ENCODE data around the gene SLC35B4. TPM values are rescaled to one million over a fixed set of nuclear protein-coding genes. Genes with fewer than 3 reads are reported as not detected.

The SLC35B4 gene
- total RNA-seq, 1 donor from 2014 or later, result 8.2 TPM

DNA sequence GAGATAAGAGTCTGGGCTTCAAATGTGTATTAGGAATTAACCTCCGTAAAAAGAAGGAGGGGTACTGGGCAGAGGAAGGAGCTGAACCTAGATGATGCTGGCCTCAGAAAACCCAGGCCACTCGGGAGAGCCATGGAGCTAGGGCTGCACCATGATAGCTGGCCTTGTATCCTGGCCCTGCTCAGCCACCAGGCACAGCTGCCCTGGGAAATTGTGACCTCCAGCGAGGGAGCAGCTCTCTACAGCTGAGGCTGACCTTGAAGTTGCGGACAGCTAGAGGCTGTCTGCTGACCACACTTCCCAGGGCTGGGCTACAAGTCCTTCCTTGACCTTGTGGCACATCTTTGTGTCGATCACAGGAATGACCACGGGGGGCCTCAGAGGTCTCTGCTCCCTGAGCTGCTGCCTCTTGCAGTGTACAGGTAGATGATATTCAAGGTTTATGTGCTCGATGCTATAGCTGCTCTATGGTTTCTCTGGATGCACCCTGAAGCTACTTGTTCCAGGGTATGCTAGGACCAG lies 38.3 kb upstream of the SLC35B4 start:
- DNase-seq (ENCODE audit: low read depth) (no peak), FAIRE-seq (no peak)

DNA sequence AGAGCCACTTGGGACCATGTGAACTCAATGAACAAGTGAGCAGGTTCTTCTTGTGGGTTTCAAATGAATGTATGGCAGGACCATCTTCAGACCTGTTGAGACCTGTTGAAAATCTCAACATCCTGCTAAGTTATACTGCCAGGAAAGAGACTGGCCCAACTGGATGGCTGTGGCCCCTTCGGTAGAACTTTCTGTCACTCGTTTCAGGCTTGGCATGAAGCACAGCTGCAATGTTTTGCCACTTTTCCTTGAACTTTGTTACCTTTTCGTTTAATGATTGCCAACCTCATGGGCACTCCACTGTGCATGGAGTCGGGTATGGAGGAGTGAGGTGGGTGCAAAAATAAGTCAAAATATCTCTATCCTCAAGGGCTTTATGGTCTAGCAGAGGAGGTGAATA lies 36.7 kb upstream of the SLC35B4 start:
- peak; percentile 65 for DNase-seq (ENCODE audit: low read depth)
- TF ChIP-seq, protein P1, sequence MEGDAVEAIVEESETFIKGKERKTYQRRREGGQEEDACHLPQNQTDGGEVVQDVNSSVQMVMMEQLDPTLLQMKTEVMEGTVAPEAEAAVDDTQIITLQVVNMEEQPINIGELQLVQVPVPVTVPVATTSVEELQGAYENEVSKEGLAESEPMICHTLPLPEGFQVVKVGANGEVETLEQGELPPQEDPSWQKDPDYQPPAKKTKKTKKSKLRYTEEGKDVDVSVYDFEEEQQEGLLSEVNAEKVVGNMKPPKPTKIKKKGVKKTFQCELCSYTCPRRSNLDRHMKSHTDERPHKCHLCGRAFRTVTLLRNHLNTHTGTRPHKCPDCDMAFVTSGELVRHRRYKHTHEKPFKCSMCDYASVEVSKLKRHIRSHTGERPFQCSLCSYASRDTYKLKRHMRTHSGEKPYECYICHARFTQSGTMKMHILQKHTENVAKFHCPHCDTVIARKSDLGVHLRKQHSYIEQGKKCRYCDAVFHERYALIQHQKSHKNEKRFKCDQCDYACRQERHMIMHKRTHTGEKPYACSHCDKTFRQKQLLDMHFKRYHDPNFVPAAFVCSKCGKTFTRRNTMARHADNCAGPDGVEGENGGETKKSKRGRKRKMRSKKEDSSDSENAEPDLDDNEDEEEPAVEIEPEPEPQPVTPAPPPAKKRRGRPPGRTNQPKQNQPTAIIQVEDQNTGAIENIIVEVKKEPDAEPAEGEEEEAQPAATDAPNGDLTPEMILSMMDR (IDR thresholded peaks at IDR 0.05; ENCODE audit: insufficient read depth, low read length, severe bottlenecking), result no peak
- no peak for FAIRE-seq
- H3K4me3 ChIP-seq (ENCODE audit: low read depth, low read length), result no peak overlapping the region
- H3K27me3 ChIP-seq (ENCODE audit: control insufficient read depth, insufficient read depth, low read length), result no peaks in the 10 kb centered on the region
- H3K36me3 ChIP-seq (ENCODE audit: control insufficient read depth, insufficient read depth, low read length), result no peaks in the 10 kb centered on the region

More for the DNA sequence above, 38.3 kb upstream of the SLC35B4 start:
- TF ChIP-seq, protein P1 (IDR thresholded peaks at IDR 0.05; ENCODE audit: insufficient read depth, low read length, severe bottlenecking), result no peak
- Histone ChIP-seq H3K27me3 (ENCODE audit: control insufficient read depth, insufficient read depth, low read length) (no peaks in the 10 kb centered on the region), H3K36me3 (ENCODE audit: control insufficient read depth, insufficient read depth, low read length) (no peaks in the 10 kb centered on the region), H3K4me3 (ENCODE audit: low read depth, low read length) (no peak overlapping the region)

DNA sequence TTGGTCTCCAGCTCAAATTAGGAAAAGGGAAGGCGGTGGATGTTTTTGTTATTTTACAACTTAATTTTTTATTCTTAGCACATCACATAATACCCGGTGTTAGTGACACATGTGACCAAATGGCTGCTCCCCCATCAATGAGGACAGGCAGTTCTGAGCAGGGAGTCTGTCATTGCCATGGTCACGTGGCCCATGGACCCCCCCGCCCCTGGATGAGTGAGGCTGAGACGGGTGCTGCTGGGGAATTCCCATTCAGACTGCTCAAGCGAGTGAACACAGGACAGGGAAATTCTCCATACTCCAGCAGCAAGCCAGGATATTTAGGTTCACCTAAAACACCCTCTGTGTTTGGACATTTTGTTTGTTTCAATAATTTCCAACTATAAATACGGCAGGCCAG lies 34.7 kb upstream of the SLC35B4 start:
- DNase-seq (ENCODE audit: low read depth), result no peak
- H3K4me3 ChIP-seq (ENCODE audit: low read depth, low read length), result no peak overlapping the region
- TF ChIP-seq, protein P1 (IDR thresholded peaks at IDR 0.05; ENCODE audit: insufficient read depth, low read length, severe bottlenecking), result no peak
- no peaks in the 10 kb centered on the region for H3K36me3 ChIP-seq (ENCODE audit: control insufficient read depth, insufficient read depth, low read length)
- no peak for FAIRE-seq
- no peaks in the 10 kb centered on the region for H3K27me3 ChIP-seq (ENCODE audit: control insufficient read depth, insufficient read depth, low read length)

DNA sequence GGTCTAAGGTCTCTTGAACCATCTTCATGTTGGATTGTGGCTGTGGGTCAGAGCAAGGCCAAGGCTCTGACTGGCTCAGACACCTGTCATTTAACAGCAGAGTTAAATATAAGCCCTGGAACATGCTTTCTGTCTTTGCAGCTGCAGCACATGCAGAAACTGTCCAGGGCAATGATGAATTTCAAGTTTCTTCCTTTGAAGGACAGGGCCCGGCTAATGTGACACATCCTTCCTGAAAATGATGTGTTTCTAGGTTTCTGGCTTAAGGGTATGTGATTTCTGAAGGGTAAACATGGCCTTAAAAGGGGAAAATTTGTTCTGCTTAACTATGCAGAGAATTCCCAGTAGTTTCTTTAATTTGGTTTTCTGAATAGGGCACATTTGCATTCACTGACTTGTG lies 34.0 kb upstream of the SLC35B4 start:
- H3K36me3 ChIP-seq (ENCODE audit: control insufficient read depth, insufficient read depth, low read length), result no peaks in the 10 kb centered on the region
- H3K27me3 ChIP-seq (ENCODE audit: control insufficient read depth, insufficient read depth, low read length), result no peaks in the 10 kb centered on the region
- TF ChIP-seq, protein P1 (IDR thresholded peaks at IDR 0.05; ENCODE audit: insufficient read depth, low read length, severe bottlenecking), result no peak
- DNase-seq (ENCODE audit: low read depth) (no peak), FAIRE-seq (no peak)
- H3K4me3 ChIP-seq (ENCODE audit: low read depth, low read length), result no peak overlapping the region

DNA sequence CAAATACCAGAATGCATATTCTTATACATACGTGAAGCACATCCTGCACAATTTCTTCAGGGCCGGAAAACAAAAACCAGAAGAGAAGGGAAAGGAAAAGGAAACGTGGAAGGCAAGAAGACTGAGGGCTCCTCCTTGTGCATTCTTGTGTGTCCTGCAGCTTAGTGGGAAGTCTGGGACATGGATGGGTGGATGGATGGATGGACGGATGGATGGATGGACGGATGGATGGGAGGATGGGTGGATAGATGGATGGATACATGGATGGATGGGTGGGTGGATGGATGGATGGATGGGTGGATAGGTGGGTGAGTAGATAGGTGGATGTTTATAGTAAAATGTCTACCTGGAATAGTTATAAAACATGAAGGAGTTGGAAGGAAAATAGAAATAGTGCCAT lies 30.8 kb upstream of the SLC35B4 start:
- Histone ChIP-seq H3K27me3 (ENCODE audit: control insufficient read depth, insufficient read depth, low read length) (no peaks in the 10 kb centered on the region), H3K36me3 (ENCODE audit: control insufficient read depth, insufficient read depth, low read length) (no peaks in the 10 kb centered on the region), H3K4me3 (ENCODE audit: low read depth, low read length) (no peak overlapping the region)
- TF ChIP-seq, protein P1 (IDR thresholded peaks at IDR 0.05; ENCODE audit: insufficient read depth, low read length, severe bottlenecking), result no peak
- FAIRE-seq (no peak), DNase-seq (ENCODE audit: low read depth) (no peak)

DNA sequence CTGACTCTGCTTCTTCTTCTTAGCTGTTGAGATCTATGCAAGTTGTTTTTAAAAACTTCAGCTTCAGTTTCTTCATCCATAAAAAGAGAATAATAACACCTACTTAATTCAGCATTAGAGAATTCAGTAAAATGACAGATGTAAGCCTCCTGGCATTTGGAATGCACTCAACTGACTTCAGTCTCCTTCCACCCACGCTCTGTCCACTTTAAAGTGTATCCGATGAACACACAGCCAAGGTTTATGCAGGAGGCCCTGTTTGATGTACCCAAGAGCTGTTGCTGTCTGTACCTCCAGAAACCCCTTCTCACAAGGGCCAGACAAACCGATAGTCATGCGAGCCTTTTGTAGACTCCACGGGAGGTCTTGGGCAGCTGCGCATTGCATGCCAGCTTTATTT lies 27.1 kb upstream of the SLC35B4 start:
- Histone ChIP-seq H3K27me3 (ENCODE audit: control insufficient read depth, insufficient read depth, low read length) (no peaks in the 10 kb centered on the region), H3K36me3 (ENCODE audit: control insufficient read depth, insufficient read depth, low read length) (no peaks in the 10 kb centered on the region), H3K4me3 (ENCODE audit: low read depth, low read length) (no peak overlapping the region)
- TF ChIP-seq, protein P1 (IDR thresholded peaks at IDR 0.05; ENCODE audit: insufficient read depth, low read length, severe bottlenecking), result no peak
- DNase-seq (ENCODE audit: low read depth), result no peak
- FAIRE-seq, result no peak
